COLO668 (cell line): ENCODE measurements around the gene MYO19.
"Not testable (repeated sequence)": the region's sequence is repeated elsewhere in the genome, so short reads cannot be mapped to it uniquely, and the experiment has no call there.

ENCODE experiments used
- DNase-seq: peaks from one replicate; lab custom pipeline; 2025; ENCODE audit not compliant: unreplicated experiment; lab: John Stamatoyannopoulos, UW

MYO19 gene

DNA sequence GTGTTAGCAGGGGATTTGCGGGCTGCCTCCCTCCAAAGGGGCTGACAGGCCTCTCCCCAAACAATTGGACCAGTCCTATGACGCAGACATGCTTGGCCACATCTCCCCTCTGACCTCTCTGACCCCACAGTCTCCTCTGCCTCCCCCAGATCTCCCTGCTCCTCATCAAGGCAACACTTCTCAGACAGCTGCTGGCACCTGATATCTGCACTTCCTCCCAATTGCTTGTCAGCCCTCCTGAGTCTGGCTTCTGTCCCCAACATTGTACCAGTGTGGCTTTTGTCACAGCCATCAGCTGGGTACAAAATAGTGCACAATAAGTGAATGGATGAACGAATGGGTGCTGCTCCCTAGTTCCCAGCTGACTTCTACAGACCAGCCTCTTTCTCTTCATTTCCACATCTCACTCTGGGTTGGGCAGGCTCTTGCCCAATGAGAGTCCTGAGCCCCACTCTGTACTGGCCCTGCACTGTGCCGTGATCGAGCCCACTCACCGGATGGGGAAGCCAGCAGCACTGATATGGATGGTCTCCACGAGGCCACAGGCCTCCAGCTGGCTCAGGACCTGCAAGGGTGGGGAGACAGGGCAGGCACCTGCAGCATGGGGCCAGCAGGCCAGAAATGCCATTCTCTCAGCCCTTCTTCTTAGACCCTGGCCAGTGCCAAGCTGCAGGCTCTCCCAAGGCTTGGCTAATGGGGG is 31.1 kb downstream of the MYO19 start:
- DNase-seq: no peak

DNA sequence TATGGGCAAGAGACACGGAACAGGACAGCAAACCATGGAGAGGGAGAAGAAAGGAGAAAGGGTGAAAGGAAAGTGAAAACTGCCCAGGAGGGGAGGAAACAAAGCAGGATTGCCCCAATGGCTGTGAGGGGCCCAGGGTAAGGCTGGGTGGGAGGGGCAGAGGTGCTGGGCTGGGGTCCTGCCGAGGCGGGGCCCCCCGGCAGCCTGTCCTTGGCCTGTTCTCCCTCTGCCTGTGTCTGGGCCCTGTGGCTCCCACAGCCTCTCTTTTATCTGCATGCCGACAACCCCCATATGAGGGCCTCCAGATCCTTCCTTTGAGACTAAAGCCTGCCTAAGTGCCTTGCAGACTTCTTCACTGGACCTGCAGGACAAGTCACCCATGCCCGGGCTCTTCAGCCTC is 32.7 kb downstream of the MYO19 start:
- no peak for DNase-seq

DNA sequence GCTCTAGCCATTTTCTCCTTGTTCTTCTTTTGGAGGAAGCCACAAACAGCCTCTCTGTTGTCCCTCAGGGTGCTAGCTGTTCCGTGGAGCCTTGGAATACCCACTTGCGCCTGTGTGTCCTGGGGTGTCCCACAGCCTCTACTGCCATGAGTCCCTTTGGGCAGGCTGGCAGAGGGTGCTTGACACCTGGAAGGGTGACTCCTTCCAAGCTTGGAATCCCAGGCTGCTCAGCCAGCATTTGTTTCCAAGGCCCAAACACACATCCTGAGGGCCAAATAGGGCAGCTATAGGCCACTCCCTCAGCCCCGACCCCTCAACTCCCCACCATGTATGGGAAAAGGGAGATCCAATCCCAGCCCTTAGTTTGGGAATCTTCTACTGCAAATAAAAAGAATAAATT is 33.3 kb downstream of the MYO19 start:
- DNase-seq: no peak

DNA sequence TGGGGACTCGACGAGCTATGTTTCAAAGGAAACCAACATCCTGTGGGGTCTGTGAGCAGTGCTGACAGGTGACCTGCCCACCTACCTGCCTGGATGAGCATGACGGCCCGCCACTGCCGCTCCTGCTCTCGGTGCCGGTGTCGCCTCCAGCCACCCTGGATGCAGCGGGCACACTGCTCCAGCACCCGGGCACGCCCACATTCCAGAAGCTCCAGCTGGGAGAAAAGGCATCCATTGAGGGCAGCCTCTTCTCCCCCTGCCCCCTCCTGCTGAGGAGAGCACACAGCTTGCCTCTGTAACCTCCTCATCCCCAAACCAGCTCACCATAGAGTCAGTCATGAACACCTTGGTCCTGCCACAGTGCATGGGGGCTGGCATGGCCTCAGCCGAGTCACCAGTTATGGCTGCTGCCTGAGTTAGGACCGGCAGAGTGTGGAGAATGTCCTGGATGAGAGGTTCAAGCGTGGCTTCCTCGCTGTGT is 33.9 kb downstream of the MYO19 start:
- DNase-seq: no peak

DNA sequence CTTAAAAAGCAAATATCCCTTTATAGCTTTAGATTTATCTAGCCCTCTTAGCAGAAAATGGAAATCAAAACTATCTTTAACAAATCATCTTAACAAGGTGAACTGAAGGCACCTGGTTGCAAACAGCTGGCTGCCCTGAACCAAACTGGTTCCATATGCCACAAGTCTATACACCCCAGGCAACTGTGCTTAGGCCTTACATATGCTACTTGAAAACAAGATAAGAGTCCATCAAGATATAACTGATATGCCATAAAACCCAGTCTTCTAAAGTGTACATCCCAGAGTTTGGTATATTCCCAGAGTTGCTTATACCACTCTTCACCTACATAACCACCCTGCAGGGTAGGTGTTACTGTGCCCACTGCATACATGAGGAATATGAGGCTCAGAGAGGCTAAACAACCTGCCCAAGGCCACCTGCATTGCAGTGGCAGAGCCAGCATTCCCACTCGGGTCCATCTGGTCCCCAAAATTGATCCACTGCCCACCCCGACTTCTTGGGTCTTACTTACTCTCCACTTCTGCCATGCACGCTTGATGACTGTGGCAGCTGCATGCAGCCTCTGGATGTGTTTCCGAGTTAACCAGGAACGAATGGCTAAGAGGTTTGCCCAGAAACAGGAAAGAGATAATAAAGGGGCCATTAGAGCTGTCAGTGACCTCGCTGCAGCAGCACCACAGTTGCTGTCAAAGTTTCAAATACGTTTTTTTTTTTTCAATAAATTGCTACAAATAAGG is 35.9 kb downstream of the MYO19 start:
- no peak for DNase-seq

DNA sequence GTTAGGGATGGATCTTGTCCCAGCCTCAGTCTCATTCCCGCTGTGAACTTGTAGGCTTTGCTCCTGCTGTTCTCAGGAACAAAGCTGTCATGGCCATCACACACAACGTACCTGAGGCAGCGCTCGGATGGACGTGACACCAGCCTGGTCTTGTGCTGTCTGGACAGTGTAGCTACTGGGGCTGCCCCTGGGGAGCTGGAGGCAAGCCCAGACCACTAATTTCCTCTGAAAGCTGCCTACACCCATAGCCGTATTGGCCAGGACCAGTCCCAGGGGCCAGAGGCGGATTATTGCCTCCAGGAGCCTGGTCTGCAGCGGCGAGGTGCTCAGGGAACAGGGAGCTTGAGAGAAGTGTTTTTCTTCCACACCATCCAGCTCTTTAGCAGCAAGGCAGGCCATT is 36.5 kb downstream of the MYO19 start:
- no peak for DNase-seq

DNA sequence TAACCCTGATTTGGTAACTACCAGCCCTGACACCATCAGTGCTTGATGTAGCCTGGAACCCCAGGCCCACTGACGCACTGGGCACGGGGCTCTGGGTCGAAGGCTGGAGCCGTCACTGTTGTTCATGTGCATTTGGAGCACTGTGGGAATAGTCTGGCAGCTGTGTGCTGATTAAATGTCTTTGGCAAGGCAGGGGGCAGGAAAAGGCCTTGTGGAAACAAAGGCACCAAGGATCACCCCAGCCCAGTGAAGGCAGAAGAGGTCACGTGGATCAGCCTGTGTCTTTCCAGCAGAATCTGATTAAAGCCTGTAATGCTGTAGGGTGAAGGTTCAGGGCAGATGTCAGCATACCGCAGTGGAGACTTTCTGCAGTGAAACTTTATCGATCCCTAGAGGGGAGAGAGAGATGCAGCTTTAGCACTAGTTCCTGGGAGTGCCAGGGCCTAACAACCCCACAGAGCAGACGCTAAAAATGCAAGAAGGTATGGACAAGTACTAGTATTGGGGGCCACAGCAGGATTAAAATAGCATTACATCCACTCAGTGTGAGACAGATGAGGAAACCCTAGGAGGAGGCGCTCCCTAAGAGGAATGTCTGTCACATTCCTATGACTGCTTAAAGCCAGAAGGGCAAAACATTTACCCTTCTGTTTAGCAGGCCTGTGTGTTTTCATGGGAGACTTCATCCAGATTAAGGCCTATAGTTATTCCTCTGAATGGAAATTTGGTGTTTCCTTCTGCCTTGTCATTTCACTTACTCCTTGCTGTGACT is 38.5 kb downstream of the MYO19 start:
- DNase-seq: no peak

DNA sequence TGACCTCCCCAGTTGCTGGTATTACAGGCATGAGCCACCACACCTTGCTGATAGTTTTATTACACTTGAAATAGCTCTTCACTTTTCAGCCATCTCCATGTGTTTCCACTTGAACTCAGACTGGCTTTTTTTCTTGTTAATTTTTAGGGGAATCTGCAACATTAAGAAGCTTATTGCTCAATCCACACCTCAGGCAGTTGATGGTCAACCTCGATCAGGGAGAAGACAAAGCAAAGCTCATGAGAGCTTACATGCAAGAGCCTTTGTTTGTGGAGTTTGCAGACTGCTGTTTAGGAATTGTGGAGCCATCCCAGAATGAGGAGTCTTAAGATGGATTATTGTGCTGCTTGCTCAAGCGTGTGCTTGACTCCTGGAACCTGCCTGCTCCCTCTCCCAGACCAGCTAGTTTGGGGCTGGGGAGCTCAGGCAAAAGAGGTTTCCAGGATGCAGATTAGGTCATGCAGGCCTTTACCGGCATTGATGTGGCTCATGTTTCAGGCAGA is 39.5 kb downstream of the MYO19 start:
- no peak for DNase-seq

DNA sequence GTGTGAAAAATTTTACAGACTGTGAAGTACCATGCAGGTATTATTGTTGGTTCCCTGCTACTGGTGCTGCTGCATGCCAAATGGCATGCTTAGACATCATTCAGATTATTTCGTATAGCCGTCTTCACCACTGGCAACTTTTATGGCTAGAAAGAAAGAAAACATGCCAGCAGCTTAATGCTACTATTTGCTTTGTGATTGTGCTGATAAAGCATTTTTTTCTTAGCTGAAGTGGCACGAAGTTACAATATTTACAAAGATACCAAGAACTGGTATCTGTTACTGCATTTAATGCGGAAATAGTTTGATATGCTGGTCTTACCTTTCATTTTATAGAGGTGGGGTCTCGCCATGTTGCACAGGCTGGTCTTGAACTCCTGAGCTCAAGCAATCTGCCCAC is 40.0 kb downstream of the MYO19 start:
- DNase-seq: no peak

DNA sequence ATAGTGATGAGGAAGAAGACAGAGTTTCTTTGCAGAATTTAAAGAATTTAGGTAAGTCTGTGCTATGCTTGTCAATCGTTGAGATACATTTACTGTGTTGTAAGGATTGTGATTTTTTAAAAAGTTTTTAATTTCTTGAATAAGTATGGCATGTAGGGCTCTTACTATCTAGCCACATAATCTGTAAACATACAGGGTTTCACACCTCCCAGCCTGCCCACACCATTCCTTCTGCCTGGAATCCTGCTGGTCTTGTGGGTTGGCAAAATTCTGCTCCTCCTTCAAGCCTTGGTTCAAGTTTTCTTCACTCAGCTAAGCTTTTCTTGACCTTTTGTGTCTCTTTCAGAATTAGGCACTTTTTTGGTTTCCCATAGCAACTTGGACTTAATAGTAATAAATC is 40.7 kb downstream of the MYO19 start:
- DNase-seq: no peak

DNA sequence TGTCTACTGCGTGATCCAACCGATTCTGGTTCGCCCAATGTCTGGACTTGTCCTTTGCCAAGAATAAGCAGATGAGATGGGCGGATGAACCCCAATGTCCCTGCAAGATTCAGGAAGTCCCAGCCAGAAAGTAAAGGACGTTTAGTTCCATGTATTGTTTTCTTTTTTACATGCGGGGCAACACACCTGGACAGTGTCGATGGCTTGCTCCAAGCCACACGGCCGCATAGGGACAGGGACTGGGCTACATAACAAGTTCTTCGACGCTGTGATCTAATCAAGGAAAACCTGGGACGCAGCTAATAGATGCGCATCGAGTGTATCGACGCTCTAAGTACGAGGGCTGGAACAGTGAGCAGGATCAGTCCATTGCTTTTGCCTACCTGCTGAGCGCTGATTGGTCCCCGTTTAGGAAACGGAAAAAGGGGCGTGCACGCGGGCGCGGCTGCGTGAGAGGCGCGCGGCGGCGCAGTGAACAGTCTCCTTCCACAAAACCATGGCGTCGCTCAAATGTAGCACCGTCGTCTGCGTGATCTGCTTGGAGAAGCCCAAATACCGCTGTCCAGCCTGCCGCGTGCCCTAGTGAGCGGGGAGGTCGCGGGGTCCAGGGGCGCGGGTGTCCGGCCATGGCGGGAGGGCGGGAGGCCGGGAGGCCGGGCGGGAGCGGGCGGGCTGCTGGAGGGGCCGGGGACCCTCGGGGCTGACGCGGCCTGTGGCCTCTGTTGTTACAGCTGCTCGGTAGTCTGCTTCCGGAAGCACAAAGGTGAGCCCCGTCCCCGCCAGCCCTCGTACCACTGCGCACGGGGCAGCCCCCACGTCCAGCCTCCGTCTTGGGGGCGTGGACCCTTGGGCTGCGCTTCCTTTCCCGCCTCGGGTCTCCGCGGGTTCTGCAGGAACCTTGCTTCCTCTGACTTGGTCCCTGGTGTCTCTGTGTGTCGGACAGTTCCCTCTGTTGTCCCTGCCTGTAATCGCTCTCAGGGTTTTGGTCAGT is 48.2 kb downstream of the MYO19 start, which contains the start of gene ZNHIT3:
TSS of gene ZNHIT3 (plus strand) at position 478 of the 991 bp plus-strand sequence. CDS start at position 497, 19 bp downstream.
- DNase-seq: peak; percentile 88

DNA sequence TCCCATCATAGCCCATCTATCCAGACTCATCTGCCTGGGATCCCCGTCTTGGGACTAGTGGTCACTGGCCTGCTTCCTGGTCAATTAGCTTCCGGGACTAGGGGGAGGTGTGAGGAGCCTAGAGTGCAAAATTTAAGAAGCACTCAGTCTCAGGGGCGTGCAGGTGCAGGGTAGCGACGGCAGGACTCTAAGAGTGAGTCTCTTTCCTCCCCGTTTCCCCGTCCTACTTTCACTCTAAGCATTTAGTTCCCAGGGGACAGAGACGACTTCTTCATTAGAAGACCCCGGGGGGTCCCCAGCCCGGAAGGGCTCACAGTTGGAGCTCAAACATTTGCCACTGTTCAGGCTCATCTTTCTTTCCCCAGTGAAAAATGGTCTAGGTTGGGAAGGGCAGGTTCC is 48.9 kb downstream of the MYO19 start:
- no peak for DNase-seq

DNA sequence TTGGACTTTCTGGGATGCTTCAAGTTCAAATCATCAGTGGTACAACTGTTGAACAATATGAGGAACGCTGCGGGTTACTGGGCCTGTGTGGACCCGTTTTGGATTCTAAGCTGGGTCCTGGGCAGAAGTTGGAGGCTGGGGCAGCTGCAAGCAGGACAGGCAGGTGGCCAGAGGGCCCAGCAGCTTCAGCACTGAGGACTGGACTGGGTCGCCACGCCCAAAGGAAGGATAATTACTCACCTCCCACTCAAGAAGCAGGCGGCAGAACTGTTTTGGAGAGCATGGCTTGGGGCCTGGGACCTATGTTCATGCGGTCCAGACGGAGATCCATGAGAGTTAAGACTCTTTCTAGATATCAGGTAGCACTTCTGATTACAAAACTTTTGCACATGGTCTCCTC is 49.6 kb downstream of the MYO19 start:
- no peak for DNase-seq

DNA sequence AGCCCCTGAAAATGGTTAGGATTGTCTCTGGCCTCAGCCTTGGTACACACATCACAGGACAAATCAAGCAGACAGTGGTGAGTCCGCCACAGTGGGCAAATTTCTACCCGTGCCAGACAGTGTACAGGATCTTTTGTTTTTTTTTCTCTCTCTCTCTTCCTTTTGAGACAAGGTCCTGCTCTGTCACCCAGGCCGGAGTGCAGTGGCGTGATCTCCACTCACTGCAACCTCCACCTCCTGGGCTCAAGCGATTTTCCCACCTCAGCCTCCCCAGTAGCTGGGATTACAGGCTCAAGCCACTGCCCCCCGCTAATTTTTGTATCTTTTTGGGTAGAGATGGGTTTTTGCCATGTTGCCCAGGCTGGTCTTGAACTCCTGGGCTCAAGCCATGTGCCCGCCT is 50.6 kb downstream of the MYO19 start:
- DNase-seq: not testable (repeated sequence)

DNA sequence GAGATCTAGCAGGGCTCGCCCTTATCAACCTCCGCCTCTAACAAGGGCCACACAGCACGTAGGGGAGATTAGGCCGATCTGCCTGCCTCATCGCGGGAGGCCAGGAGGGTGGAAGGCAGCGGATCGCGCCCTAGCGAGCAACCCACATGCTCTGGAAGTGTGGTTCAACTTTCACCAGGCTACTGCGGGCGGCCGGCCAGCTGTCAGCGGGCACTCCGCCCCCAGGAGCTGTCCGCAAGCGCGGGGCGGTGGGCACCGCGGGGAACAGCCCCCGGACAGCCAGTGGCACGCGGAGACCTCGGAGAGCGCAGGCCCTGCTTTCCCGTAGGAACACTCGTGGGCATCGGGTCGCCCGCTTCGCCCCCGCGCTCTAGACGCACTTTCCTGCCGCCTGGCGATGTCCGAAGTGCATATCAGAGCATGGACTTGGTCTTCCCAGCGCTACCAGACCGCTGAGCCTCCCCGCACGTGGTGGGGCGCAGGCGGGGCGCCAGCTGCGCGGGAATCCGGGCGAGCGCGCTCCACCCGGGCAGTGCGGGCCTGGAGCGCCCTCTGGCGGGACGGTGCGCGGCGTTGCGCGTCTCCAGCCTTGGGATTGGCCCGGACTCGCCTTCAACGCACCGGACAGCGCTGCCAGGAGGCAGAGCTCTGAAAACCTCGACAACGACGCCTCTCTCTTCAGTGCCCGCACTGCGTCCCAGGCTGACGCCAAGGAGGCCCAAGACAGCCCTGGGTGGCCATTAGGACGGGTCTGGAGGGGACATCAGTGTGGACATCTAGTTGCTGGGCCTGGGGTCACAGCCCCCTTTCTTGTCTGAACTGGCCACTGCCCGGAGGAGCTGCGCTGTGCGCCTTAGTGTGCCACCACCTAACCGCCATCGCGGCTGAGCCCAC is 51.8 kb downstream of the MYO19 start:
- DNase-seq: peak; percentile 67

DNA sequence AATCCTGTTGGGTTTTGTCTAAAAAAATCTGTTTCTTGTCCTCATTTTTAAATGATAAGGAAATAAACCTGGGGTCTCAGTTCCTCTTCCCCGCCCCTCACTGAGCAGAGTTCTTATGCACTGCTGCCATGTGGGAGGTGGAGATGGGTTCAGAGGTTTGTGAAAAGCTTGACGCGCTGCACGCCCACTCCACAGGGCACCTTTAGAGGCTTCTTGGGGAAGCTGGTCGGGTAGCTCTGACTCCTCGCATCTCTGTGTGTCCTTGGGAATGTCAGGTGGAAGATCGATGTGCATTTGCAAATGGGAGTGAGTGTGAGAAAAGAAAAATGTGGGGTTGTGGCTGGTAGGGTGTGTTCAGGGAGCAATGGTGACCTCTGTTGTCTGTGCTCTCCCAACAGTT is 52.8 kb downstream of the MYO19 start:
- DNase-seq: no peak

DNA sequence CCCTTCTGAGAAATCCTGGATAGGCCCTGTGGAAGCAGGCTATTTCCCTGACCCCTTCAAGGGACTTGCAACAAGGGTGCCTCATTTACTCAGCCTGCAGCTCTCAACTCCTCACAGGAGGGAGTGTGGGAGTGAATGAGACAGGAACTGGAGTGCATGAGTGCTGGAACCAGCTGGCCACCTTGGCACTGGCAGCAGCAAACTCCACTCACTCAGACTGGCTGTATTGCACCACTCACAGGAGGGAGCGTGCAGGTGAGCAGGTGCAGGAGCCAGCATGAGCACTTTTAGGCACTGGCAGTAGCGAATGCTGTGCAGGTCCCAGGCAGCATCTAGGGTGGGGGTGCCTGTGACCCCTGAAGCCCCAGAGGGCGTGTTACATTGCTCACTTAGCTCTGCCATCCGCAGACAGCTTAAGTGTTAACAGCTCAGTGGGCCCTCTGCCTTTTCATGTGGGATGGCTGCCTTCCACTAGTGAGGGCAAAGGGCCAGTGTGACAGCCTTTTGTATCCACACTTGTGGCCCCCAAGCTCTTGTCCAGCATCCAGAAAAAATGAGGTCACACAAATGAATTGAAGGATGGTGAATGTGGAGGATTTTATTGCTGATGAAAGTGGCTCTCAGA is 59.2 kb downstream of the MYO19 start:
- DNase-seq: no peak

DNA sequence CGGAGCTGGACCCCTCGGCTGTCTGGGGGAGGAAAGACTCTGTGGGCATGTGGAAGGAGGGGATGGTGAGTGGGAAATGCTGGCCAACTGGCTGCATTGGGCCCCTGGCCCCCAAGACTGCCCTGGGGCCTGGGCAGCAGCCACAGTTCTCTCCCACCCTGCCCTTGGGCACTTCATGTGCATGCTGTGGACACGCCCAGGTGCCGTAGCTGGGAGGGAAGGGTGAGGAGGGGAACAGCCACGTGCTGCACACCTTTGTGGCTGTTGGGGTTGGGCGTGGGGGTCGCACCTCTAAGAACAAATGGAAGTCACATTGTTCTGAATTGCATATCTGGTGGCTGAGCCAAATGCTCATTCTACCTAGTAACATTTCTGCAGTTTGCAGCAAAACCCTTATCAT is 60.1 kb downstream of the MYO19 start:
- DNase-seq: no peak

DNA sequence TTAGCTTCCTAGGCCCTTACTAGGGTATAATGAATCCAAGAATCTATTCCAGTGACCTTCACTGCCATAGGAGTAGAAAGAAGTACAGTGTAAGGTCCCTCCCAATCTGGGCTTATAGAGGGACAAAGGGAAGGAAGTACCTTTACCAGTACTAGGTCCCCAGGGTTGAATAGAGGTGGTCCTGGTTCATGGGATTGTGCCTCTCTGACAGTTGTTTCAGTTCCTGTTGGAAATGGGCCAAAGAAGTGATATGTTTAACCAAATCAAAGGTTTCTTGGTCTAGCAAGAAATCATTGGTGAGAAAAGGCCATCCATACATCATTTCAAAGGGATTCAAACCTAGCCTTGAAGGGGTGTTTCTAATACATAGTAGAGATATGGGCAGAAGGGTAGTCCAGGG is 64.2 kb downstream of the MYO19 start:
- no peak for DNase-seq
